Fibroblast of skin of scalp (primary cell): Measurements from ENCODE around the gene PDYN. TPM values are rescaled to one million over a fixed set of nuclear protein-coding genes. Genes with fewer than 3 reads are reported as not detected.
"Not testable (repeated sequence)": the region's sequence is repeated elsewhere in the genome, so short reads cannot be mapped to it uniquely, and the experiment has no call there.

Experiments used
- DNase-seq: peaks from one replicate; pipeline ENCODE4 v3.0.0-alpha.2; 2013
- polyA plus RNA-seq, 2 experiments: library from polyadenylated mRNA; unstranded; fragments of 120-200 nt; gene quantifications; one replicate each; pipeline ENCODE4 v1.2.1, GENCODE V29; 2013; ENCODE audit not compliant: insufficient read length in 2 of 2

The PDYN gene
- not detected for polyA plus RNA-seq (2013, experiment 1 of 2; ENCODE audit: insufficient read length)
- polyA plus RNA-seq (2013, experiment 2 of 2; ENCODE audit: insufficient read length): not detected

DNA sequence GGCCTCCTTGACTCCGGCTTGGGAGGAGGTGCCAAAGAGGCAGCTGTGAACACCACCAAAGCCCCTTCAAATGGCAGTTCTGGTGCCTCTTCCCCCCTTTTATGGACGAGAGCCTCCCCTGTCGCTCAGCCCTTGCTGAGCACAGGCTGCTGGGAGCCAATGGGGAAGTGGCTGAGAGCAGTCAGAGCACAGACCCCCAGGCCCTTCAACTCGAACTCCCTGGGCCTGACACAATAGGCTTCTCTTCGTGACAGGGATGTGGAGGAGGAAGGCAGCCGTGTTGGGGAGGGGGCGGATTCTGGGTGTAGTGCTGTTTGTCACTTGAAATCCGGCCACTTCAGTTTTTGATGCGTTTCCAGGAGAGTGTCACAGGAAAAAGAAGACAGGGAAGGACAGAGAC lies at the start of gene PDYN:
Gene PDYN, minus strand, starts transcription at position 73 of the 400 bp plus-strand sequence. CDS start 10,974 bp downstream, outside the sequence.
- no peak for DNase-seq

DNA sequence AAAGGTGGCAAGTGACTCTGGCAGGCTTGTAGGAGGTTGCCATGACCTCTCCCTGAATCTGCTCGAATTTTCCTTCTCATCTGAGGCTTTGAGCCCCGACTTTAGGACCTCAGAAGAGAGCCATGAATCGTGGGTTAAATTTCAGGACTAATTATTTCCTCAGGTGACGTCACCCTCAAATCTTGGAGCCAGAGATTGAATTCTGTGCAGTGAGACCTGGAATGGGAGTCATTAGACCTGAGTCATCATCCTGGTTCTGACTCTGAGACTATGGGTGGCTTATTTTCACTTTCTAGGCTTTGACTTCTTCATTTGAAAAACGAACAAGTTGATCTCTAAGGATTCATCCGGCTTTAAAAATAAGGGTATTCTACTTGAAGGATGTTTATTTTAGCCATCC lies 48.5 kb upstream of the PDYN start:
- peak; percentile 27 for DNase-seq

DNA sequence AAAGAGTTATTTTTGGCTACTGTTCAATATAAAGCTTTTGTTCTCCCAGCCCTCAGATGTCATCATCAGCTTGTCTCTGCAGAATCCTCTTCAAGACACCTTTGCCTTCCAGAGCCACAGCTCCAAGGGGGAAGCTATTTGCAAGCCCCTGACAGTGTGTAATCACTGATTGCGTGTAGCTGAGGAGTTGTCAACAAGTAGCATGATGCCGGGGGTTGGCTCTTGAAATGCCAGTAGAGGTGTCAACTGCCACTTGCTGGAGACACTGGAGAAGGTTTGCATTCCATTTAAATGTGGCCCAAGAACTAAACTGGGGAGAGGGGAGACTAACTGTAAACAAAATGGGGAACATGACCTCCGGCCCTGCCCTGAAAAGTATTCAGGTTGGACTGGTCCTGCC lies 44.3 kb upstream of the PDYN start:
- DNase-seq: no peak

DNA sequence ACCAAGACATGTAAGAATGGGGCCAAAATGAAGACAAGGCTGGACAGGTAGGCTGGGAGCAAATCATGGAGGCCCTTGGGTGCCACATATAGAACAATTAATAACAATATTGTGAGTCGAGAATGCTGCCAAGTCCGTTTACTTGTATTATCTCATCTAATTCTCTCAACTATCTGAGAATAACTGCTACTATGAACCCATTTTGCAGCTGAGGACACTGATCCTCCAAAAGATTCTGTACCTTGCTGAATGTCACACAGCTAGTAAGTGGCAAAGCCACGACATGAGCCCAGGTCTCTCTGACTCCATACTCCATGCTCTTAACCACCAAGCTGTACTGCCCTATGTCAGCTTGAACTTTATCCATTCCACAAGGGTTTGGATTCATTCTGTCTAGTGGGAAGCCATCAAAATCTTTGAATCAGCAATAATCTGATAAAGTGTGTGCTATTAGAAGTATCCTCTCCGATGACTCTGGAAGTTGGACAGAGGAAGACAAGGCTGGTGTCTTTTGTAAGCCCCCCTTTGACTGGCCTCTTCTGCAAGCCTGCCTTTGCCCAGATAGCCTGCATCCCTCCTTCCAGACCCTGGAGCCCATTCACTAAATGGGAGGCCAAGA lies 43.5 kb upstream of the PDYN start:
- DNase-seq: no peak

DNA sequence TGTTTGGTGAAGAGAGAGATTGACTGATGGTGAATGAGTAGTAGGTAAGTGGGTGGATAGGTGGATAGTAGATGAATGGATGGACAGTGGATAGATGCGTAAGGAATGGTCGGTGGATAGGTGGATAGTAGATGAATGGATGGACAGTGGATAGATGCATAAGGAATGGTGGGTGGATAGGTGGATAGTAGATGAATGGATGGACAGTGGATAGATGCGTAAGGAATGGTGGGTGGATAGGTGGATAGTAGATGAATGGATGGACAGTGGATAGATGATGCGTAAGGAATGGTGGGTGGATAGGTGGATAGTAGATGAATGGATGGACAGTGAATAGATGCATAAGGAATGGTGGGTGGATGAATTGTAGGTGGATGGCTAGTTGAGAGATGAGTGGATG lies 42.5 kb upstream of the PDYN start:
- DNase-seq: not testable (repeated sequence)

DNA sequence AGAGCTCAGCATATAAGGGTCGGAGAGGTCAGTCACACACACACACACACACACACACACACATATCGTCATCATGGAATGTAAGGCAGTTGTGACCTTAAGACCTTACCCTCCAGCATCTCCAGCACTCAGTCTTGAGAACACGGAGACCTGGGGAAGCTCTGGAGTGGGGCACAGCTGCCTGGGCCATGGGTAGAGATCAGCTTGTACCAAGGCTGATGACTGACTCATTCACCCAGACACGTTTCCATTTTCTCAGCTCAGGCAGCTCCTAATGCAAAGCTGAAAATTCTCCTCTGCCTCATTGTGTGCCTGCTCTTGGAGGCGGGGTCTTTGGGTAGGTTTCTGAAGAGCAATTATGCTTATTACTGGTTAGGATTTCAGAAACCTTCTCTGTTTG lies 38.3 kb upstream of the PDYN start:
- no peak for DNase-seq

DNA sequence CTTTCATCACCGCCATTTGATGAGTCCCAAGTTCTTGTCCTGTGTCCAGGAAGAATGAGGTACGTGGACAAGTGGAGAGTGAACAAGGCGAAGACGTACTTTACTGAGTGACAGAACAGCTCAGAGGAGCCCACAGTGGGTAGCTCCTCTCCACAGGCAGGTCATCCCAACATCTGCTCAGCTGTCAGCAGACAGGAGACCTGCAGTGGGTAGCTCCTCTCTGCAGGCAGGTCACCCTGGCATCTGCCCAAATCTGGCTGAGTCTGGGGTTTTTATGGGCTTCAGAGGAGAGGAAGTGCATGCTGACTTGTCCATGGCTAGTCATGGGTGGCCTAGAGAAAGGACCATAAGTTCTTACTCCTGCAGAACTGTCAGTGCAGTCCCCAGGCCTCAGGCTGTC lies 32.7 kb upstream of the PDYN start:
- DNase-seq: no peak

DNA sequence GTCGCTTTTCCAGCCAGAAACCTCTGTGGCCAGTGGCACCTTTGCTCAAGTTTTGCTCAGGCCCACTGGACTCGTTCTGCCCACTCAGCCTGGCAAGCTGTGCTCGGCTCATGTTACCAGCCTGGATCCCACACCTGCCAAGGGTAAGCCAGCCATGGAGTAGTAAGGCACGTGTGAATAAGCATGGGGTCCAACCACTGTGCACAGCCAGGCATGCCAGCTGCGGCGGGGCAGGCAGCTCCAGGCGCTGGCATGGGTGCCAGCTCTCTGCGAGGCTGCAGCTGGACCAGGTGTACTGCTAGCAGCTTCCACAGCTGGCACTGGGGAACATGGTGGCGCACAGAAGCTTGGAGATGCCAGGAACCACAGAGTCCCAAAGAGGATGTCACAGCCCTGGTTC lies 32.1 kb upstream of the PDYN start:
- no peak for DNase-seq

DNA sequence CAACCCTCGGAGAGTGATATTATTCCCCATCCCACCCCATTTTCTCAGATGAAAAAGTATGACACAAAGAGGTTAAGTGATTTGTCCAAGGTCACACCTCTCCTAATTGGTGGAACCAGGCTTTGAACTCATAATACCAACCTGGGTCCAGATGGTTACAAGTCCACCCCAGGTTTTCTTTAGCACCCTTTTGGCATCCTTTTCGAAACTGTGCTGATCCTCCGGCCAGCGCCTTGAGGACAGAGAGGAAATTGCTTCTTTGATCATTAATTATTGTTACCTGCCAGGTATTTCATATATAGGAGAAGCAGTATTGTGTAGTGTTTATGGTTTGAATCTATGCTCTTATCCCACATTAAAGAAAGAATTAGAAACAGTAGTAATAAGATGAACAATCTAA lies 29.3 kb upstream of the PDYN start:
- no peak for DNase-seq

DNA sequence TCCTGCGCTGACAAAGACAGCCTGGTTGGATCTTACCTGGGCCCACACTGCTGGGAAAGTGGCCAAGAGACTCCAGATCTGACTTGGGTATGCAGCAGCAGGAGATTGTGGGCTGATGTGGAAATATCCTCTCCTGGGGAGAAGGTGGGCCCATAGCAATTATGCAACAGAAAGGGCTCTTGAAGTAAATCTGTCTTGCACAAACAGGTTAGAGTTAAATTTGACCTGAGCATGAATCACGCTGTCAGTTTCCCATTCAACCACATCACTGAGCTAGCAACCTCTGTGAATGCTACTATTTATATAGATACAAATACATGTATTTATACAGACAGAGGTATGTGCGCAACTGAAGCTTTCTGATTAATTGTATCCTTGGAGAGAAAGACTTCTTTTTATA lies 28.3 kb upstream of the PDYN start:
- DNase-seq: no peak

DNA sequence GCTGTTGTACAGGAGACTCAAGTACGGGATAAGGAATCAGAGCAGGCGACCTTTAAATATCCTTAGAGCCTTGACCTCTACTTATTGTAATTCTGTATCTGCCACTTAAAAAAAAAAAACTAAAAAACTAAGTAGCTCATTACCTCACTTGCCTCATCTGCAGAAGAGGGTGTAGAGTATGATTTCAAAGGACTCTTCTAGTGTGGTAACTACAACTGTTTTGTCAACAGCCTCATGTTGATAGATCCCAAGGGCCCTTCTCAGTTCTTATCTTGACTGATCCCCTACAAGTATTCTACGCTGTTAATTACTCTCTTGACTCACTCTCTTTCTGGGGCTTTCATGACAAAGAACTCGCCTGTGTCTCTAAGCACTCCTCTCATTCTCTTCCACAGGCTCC lies 16.7 kb upstream of the PDYN start:
- DNase-seq: no peak

DNA sequence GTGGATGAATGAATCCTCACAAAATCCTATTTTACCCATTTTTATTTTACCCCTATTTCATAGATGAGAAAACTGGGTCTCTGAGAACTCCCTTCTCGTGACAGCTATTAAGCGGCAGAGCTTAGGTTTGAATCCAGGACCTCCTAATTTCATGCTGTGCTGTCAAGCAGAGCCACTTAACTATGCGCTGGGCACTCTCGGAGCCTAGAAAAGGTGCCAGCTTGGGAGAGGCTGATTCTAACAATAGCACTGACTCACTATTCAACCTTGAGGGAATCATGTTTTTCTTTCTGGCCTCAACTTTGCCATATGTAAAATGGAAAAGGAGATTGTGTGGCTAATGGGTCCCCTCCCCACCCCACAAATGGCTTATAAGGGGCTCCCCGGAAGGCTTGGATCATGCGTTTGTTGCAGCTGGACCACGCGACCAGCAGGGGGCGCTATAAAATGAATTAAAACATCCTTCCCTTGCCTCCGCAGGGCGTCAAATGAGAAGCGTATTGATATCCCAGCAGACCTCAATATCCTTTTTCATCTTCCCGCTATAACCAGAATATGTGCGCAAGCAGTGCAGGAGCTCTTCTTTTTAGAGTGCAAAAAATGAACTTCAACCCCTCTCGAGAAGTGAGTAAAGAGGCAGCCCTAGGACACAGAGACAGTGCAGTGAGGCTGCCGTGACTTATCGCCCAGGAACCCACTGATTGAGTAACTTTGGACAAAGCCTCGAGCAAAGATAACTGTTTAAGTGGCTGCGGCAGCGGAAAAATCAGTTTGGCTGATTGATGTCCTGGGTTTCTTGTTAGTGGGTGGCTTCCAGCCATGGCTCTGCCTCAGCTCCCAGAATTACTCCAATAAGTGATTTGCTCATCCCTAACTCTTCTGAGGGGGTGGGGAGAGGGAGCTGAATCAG lies 12.8 kb upstream of the PDYN start:
- peak; percentile 34 for DNase-seq

DNA sequence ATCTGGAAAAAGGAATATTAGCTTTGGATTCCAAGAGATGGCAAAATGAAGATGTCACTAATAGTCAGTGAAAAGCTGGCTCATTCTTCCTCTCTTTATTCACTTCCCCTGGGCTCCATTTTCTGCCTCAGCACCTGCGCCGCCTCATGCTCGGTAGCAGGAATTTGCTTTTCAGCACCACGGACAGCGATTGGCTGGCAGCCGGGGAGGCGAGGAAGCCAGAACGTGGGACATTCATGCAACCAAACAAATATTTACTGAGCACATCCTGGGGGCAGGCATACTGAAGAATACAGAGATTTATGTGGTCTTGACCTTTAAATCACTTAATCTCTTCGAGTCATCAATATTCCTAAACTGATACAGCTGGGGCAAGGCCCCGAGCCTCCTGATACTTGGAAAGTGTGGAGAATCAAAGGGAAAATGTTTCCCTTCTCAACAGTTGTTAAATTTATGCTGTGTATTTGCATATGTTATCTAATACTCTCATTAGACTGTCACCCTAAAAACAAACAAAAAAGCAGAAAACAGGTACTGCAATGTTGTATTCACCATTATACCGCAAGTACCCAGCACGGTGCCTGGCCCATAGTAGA lies 12.1 kb upstream of the PDYN start:
- DNase-seq: peak; percentile 61

DNA sequence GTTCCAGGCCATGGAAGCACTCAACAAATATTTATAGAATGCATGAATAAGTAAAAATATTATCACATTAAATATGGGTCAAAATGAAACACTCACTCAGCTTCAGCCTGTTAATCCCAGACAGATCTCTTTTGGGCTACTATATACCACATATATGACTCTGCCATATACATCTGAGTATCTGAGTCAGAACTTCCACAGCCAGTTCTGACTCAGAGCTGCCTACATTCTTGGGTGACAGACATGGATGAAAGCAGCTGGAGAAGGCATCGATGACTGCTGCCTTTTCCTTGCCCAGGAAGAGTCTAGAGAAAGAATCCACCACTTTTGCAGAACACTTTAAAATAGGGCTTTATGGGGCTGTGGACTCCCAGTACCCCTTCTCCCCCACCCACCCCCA lies 11.5 kb upstream of the PDYN start:
- peak; percentile 20 for DNase-seq

DNA sequence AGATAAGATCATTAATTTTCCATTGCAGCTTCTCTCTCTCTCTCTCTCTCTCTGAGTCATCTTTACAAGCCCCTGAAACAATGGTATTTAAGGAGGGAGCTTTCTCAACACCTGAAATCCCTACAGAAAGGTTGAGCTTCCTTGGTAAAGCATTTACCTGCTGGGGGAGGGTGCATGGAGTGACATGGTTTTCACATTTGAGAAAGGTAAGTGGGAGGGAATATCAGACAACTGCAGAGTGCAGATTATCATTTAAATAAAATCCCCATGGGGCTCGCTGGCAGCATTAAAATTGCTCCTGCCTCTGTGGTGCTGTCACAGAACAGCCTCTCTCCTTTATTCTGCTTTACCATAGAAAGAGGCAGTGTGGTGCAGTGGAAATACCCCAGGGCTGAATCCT lies 10.3 kb upstream of the PDYN start:
- no peak for DNase-seq

DNA sequence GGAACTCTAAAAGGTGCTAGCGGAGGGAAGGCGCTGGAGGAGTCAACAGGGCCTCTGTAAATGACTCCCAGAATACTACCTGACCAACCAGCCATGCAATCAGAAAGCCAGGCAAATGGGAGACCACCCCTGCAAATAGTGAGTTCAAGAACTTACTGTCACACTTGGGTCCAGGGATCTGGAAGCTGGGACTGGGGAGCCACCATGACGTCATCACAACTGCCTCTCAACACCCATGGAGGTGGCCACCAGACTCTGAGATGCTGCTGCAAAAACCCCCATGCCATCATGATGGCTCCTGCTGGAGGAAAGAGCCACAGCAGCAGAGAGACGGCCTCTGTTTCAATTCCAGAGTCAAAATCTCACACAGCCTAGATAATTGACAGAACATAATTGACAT lies 8.5 kb upstream of the PDYN start:
- no peak for DNase-seq

DNA sequence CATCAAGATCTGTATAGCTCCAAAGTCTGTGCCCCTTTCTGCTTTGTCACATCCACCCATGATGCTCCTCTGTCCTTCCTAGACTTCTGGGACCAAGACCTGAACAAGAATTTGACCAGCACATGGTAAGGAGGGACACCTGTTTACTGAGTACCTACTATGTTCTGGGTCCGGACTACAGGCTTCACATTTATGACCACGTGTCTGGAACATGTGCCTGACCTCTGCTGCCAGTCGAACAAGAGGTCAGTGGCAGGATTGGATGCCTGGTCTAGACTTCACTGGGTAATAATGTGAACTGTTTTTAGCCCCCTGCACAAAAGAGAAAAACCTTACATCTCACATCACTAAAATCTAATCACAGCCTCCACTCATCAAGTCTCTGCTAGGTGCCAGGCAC lies 7.3 kb upstream of the PDYN start:
- DNase-seq: no peak

DNA sequence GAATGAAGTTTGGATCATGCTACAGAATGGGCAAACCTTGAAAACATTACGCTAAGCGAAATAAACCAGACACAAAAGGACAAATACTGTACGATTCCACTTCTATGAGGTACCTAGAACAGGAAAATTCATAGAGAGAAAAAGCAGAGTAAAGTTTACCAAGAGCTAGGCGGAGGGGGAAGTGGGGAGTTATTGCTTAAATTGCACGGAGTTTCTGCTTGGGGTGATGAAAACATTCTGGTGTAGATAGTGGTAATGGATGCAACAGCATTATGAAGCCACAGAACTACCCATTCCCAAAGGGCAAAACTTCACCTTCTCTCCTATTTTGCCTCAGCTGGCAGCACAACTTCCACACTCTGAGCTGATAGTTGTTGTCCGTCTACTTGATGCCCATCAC lies 6.4 kb upstream of the PDYN start:
- no peak for DNase-seq

DNA sequence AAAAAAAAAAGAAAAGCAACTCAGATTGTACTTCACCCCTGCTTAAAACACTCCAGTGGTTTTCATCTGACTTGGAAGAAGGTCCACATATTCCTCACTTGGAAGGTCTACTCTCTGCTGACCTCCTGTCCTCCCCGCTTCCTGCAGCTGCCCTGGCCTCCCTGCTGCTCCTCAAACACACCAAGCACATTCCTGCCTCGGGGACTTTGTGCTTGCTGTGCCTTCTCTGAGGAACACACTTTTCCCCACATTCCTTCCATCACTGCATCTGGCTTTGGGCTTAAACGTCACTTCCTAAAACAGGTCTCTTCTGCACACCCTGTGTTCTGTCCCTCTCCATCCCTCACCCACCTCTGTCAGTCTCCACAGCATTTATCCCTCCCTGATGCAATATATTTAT lies 4.9 kb upstream of the PDYN start:
- DNase-seq: no peak

DNA sequence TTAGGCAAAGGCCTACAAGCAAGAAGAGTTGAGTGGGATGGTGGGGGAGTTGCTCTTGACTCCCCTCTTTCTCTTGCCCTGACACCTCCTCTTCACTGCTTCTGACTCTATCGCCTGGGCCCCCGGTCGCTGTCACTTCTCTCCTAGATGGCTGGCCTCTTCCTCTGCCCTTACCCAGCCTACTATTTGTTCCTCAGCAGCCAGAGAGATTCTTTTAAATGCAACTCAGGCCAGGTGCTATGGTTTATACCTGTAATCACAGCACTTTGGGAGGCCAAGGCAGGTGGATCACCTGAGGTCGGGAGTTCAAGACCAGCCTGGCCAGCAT lies 4.3 kb upstream of the PDYN start:
- no peak for DNase-seq

DNA sequence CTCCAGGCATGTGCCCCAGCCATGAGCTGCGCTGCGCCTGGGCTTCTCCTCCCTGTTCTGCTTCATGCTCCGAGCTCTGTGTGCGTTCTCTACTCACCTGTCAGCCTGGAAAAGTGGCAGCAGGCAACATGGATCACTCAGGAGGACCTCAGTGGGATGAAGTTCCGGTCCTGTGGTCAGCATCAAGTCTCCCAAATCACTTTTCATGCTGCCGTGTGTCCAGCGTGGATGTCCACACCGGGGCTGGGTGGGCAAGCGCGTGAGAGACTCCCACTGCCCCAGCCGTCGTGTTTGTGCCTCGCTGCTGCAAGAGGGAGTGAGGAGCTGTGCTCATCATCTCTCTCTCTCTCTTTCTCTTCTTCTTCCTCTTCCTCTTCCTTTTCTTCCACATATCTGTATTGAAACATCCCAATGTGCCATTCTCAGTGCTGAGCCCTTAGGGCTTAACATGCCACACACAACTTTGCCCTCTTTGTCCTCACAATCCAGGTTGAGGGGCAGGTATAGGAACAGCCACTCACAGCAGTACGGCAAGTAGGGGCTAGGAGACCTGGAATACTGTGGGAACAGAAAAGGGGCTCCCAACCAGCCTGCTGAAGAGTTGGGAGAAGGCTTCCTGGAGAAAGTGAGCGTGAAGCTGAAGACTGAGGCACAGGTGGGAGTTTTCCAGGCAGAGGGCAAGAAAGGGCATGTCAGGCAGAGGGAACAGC lies 3.8 kb upstream of the PDYN start:
- no peak for DNase-seq

DNA sequence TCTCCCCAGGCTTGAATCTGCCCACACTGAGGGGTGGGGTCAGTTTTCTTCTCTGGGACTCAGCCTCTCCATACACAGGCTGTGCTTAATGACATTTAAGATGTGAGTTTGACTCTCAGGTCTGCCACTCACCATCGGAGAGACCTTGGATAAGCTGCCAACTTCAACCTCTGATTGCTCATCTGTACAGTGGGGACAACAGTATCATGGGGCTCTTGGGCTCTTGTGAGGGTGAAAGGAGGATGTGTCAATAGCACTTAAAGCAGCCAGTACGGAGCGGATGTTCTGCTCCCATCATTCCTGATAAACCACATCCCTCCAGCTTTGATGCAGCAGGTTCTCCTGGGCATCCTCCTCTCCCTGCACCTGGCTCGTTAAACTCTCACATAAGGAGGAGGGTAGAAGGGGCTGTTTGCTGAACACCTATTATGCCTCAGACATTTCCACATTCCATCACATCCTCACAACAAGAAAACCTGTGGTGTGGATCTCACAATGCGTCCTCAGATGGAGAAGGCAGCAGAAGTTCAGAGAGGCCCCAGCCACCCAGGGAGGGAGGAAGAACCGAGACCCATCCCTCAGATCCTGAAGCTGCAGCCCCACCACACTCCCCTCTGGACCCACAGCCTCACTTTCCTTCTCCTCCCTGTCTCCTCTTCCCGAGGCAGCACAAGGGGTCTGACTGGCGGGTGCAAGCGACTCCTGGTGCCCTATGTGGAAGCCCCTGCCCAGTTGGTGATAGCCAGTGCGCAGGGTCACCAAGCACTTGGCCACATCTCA lies 1.9 kb upstream of the PDYN start:
- no peak for DNase-seq
